Activated T-helper 2 cell treated with anti-CD3 and anti-CD28 coated beads, Interferon-gamma antibody, Interleukin-2, Interleukin-4, amounts not matched to agents 10 μg/mL and 5 μg/mL and 100 μg/mL, durations not matched to agents 14 hours and 24 hours and 36 hours (primary cell): Measurements from ENCODE around the gene FBXO24. TPM values are rescaled to one million over a fixed set of nuclear protein-coding genes. Genes with fewer than 3 reads are reported as not detected.
A peak's percentile ranks its signal among the peaks of the same experiment; 100 is the strongest.

Experiments
- DNase-seq: peaks from one replicate; pipeline ENCODE4 v3.0.0; 2021; ENCODE audit warnings: low spot score
- H3K27ac Mint-ChIP-seq: one replicate; pipeline ENCODE4 v1.8.0; 2021; ENCODE audit warnings: mixed read lengths
- H3K27me3 Mint-ChIP-seq: one replicate; pipeline ENCODE4 v1.8.0; 2021; ENCODE audit warnings: low read depth, mixed read lengths
- H3K36me3 Mint-ChIP-seq: one replicate; pipeline ENCODE4 v1.8.0; 2021; ENCODE audit warnings: low read depth, mixed read lengths
- H3K4me1 Mint-ChIP-seq: one replicate; pipeline ENCODE4 v1.8.0; 2021; ENCODE audit warnings: low read depth, mixed read lengths
- H3K4me3 Mint-ChIP-seq: one replicate; pipeline ENCODE4 v1.8.0; 2021; ENCODE audit warnings: low read depth, mild to moderate bottlenecking, moderate library complexity, mixed read lengths
- H3K9me3 Mint-ChIP-seq: one replicate; pipeline ENCODE4 v1.8.0; 2021; ENCODE audit warnings: mixed read lengths
- intact Hi-C: fragments of 100-400 bp; cut with micrococcal nuclease; formaldehyde crosslinking; loops from one replicate; pipeline ENCODE4 v1.15.1; 2023
- total RNA-seq: library from RNA; stranded (reverse); gene quantifications from 2 replicates; pipeline ENCODE4 v1.2.3, GENCODE V29; 2022

FBXO24 gene
- total RNA-seq, 1 donor from 2014 or later: 0.91 TPM

DNA sequence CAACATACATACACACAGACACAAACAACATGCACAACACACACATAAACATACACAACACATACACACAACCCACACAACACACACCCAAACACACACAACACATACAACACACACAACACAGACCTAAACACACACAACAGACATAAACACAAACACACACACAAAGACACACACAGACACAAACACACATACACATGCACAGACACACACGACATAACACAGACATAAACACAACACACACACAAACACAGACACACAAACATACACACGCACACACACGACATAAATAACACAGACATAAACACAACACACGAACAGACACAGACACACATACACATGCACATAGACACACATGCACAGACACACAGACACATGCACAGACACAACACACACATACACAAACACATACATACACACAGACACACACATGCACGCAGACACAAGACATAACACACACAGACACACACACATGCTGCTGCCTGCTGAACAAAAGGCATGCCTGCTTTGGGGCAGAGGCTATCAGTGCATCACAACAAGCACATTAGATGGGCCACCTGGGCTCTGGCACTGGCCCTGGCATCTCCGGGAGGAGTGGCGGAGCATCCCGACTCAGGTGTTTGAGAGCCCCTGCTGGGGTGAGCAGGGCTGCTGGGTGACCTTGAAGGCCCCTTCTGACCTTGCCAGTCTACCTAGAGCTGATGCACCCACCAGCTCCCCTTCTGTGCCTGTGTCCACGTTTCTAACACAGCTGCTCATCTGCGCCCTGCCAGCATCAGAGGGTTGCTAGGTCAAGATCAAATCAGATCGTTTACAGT is 5.5 kb upstream of the FBXO24 start:
- H3K27ac Mint-ChIP-seq: no peak overlapping the region
- peaks cover 23% of the 10 kb centered on the region for H3K4me1 Mint-ChIP-seq
- H3K9me3 Mint-ChIP-seq: no peaks in the 10 kb centered on the region
- intact Hi-C loops: loop anchor here (10.0 kb wide), 1 partner anchor 294 kb away; the partner anchor contains the start of gene SRRT
- H3K27me3 Mint-ChIP-seq: no peaks in the 10 kb centered on the region
- H3K4me3 Mint-ChIP-seq: no peak overlapping the region
- peaks cover 24% of the 10 kb centered on the region for H3K36me3 Mint-ChIP-seq
- no peak for DNase-seq

- DNase-seq: no peak
- peak overlapping the region; percentile 33 for H3K4me3 Mint-ChIP-seq
- H3K27ac Mint-ChIP-seq: peak overlapping the region; percentile 60
- H3K36me3 Mint-ChIP-seq: peaks cover 14% of the 10 kb centered on the region
- H3K27me3 Mint-ChIP-seq: no peaks in the 10 kb centered on the region
- no peaks in the 10 kb centered on the region for H3K9me3 Mint-ChIP-seq
- H3K4me1 Mint-ChIP-seq: peaks cover 23% of the 10 kb centered on the region
- intact Hi-C loops: loop anchor here (10.0 kb wide), 1 partner anchor 293 kb away; the partner anchor contains the start of gene SRRT
These were observed 4.0 kb upstream of the FBXO24 start for GRCh38 chr7:100582041-100582579.

GRCh38 chr7:100582650-100583049 is 3.5 kb upstream of the FBXO24 start:
- intact Hi-C loops: loop anchor here (1.0 to 10.0 kb wide), 2 partner anchors 37 to 292 kb away; partner anchors contain the start of gene SRRT
- Mint-ChIP-seq H3K4me3 (peak overlapping the region; percentile 33), H3K9me3 (no peaks in the 10 kb centered on the region)

DNA sequence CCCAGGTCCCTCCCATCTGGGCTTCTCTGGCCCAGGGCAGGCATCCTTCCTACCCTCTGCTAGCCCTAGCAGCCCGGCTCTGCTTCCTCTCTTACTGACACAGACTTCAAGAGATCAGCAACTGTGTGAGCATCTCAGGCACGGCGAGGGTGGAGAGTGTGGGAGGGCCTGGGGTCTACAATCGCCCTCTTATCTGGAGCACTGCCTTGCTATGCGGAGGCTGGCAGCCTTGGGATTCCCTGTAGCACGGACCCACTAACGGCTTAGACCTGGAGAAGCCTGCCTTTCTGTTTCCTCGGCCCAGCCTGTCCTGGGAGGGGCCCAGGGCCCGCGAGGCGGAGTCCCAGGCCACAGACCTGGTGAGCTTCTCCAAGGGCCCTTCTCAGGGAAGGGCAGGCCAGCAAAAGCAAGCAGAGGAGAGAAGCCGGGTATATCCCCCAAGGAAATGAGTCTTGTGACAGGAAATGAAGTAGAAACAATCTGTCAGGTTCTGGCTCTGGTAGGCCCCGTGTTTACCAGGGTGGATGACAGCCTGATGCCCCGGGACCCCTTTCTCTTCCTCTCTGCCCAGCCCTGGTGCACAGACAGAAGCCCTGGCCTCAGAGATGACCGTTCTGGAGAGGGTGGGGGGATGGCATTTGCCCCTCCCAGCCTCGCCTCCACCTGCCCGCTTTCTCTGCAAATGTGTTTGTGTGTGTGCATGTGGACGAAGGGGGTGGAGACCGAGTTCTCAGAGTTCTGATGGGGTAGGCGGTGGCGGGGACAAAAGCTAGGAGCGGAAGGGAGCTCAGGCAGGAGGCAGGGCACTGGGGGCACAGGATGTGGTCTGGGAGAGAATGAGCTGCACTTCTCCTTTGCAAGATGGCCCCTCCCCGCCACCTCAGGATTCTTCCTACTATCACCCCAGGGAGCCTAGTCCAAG is 2.7 kb upstream of the FBXO24 start:
- H3K4me1 Mint-ChIP-seq: peaks cover 24% of the 10 kb centered on the region
- peak overlapping the region; percentile 96 for H3K4me3 Mint-ChIP-seq
- H3K27ac Mint-ChIP-seq: peak overlapping the region; percentile 96
- H3K27me3 Mint-ChIP-seq: no peaks in the 10 kb centered on the region
- DNase-seq: peak; percentile 74
- H3K36me3 Mint-ChIP-seq: peaks cover 7% of the 10 kb centered on the region
- intact Hi-C loops: loop anchor here (1.0 to 10.0 kb wide), 2 partner anchors 38 to 291 kb away; partner anchors contain the start of gene SRRT
- H3K9me3 Mint-ChIP-seq: no peaks in the 10 kb centered on the region

More at GRCh38 chr7:100582650-100583049, 3.5 kb upstream of the FBXO24 start:
- peaks cover 23% of the 10 kb centered on the region for H3K4me1 Mint-ChIP-seq
- H3K27me3 Mint-ChIP-seq: no peaks in the 10 kb centered on the region
- H3K36me3 Mint-ChIP-seq: peaks cover 13% of the 10 kb centered on the region
- no peak for DNase-seq
- H3K27ac Mint-ChIP-seq: peak overlapping the region; percentile 60

DNA sequence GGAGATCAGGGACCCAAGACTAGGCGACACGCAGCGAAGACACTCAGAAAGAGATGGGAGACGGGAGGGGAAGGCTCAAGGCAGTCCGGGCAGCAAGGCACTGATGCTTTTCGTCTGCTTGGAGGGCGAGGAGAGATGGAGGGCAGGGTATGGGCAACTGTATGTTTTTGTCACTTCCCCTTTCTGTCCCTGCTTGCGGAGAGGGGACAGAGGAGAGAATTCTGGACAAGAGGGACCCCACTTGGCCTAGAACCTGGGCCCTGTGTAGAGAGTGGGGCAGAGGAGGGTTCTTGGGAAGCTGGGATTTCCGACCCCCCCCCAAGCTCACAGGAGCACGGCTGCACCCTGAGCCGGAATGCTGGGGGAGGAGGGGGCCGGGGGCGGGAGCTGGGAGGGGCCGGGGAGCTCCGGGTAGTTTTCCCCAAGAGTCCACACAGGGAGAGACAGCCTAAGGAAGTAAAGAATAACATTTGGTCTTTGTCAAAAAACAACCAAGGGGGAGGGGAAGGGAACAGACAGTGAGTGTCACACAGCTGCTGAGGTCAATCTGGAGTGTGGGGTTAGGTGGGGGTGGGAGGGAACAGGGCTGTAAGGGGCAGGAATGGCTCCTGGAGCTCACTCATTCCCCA is 2.0 kb upstream of the FBXO24 start:
- Mint-ChIP-seq H3K27me3 (no peaks in the 10 kb centered on the region), H3K4me3 (peak overlapping the region; percentile 96), H3K27ac (peak overlapping the region; percentile 96), H3K36me3 (peaks cover 3% of the 10 kb centered on the region), H3K9me3 (no peaks in the 10 kb centered on the region), H3K4me1 (peaks cover 24% of the 10 kb centered on the region)
- DNase-seq: no peak
- intact Hi-C loops: loop anchor here (10.0 kb wide), 1 partner anchor 291 kb away; the partner anchor contains the start of gene SRRT

GRCh38 chr7:100584683-100585510 is 1.2 kb upstream of the FBXO24 start:
- intact Hi-C loops: loop anchor here (10.0 kb wide), 1 partner anchor 290 kb away; the partner anchor contains the start of gene SRRT
- peak overlapping the region; percentile 96 for H3K4me3 Mint-ChIP-seq
- H3K27ac Mint-ChIP-seq: peak overlapping the region; percentile 80
- H3K4me1 Mint-ChIP-seq: peaks cover 24% of the 10 kb centered on the region
- H3K9me3 Mint-ChIP-seq: no peaks in the 10 kb centered on the region
- DNase-seq: no peak
- H3K36me3 Mint-ChIP-seq: peaks cover 3% of the 10 kb centered on the region
- H3K27me3 Mint-ChIP-seq: no peaks in the 10 kb centered on the region

DNA sequence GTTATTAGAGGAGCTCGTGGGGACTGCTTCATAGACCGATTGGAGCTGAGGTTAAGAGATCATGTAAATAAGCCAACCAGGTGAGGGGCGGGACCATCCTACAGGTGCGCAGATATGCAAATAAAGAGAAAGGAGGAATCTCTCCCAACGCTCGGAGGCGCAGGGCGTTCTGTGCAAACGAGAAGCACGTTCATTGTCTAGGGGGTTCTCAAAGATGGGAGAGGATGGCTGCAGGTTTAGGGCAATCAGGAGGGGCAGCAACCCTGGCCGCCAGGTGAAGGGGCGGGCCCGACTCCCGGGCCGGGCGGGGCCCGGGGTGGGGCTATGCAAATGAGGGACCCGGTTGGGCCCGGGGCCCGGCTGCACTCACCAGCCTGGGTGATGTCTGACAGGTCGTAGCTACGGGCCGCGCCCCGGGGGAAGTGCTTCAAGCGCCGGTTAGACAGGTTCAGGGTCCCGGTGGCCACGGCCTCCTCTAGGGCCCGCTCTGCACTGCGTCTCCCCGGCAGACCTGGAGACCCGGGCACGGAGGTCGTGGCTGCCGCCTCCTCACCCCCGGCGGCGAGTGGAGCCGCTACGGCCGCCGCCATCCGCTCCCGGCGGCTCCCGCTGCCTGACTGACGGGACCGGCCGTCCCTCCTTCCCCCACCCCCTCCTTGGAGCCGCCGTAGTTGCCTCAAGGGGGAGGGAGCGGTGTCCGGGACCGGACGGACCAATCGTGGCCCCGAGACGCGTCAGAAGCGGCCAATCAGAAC is 440 bp upstream of the FBXO24 start, which contains the start of gene LRCH4:
Gene LRCH4, minus strand, starts transcription at position 619 of the 755 bp plus-strand sequence. Its CDS starts 29 bp downstream, at position 590.
- peak within 1 kb of the TSS; percentile 80 for H3K27ac Mint-ChIP-seq
- H3K27me3 Mint-ChIP-seq: peaks cover 3% of the 10 kb centered on the region
- intact Hi-C loops: loop anchor here (1.0 to 10.0 kb wide), 7 partner anchors 17 to 289 kb away; partner anchors contain the start of genes MOSPD3, SRRT and TSC22D4
- DNase-seq: no peak
- peaks cover 24% of the 10 kb centered on the region for H3K4me1 Mint-ChIP-seq
- H3K4me3 Mint-ChIP-seq: peak within 1 kb of the TSS; percentile 96
- peaks cover 3% of the 10 kb centered on the region for H3K36me3 Mint-ChIP-seq
- no peaks in the 10 kb centered on the region for H3K9me3 Mint-ChIP-seq

DNA sequence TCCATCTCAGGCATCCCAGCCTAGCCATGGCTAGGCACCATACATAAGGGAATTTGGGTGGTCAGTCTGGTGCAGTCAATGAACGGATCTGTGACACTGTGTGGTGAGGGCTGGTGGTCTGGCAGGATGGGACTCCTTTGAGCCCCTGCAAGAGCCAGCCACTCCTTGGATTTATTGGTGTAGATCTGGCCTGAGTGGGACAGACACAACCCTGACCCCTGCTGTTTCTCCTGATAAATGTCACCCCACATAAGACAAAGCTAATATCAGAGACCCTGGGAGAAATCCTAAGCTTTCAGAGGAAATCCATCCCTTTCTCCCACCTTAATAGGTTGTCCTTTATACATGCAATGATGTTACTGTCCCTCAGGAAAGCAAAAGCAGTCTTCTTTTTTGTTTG is 2.3 kb downstream of the FBXO24 start:
- intact Hi-C loops: loop anchor here (10.0 kb wide), 1 partner anchor 286 kb away; the partner anchor contains the start of gene SRRT
- H3K9me3 Mint-ChIP-seq: no peaks in the 10 kb centered on the region
- H3K4me1 Mint-ChIP-seq: peaks cover 15% of the 10 kb centered on the region
- no peak overlapping the region for H3K27ac Mint-ChIP-seq
- no peak for DNase-seq
- H3K4me3 Mint-ChIP-seq: peak overlapping the region; percentile 65
- peaks cover 3% of the 10 kb centered on the region for H3K36me3 Mint-ChIP-seq
- peaks cover 3% of the 10 kb centered on the region for H3K27me3 Mint-ChIP-seq

DNA sequence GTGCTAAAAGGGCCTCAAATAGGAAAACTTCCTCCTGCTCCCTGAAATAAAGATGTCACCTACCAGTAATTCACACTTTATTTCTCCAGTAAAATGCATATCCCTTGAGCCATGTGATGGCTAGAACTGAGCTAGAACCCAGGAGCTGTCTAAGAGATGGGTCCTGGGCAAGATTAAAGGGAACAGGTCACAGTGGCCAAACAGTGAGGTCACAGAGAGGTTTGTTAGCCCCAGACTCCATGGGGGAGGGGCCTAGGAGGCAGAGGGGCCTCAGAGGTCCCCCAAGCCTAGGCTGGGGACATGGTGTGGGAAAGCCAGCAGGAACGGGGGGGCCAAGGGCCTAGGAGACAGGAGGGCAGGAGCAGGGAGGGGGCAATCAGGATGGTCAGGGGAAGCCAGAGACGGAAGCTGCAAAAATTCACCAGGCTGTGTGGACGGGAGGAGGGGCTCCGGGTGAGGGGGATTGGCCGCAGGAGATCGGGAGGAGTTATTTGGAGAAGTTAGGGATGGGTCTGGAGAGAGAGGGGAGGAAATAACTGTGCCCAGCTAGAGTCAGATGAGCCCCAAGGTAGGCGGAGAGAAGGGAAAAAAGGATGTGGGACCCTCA is 3.3 kb downstream of the FBXO24 start:
- peaks cover 8% of the 10 kb centered on the region for H3K4me1 Mint-ChIP-seq
- no peak for DNase-seq
- intact Hi-C loops: loop anchor here (10.0 kb wide), 1 partner anchor 285 kb away; the partner anchor contains the start of gene SRRT
- H3K9me3 Mint-ChIP-seq: no peaks in the 10 kb centered on the region
- H3K4me3 Mint-ChIP-seq: no peak overlapping the region
- H3K27me3 Mint-ChIP-seq: peaks cover 3% of the 10 kb centered on the region
- no peak overlapping the region for H3K27ac Mint-ChIP-seq
- H3K36me3 Mint-ChIP-seq: no peaks in the 10 kb centered on the region

DNA sequence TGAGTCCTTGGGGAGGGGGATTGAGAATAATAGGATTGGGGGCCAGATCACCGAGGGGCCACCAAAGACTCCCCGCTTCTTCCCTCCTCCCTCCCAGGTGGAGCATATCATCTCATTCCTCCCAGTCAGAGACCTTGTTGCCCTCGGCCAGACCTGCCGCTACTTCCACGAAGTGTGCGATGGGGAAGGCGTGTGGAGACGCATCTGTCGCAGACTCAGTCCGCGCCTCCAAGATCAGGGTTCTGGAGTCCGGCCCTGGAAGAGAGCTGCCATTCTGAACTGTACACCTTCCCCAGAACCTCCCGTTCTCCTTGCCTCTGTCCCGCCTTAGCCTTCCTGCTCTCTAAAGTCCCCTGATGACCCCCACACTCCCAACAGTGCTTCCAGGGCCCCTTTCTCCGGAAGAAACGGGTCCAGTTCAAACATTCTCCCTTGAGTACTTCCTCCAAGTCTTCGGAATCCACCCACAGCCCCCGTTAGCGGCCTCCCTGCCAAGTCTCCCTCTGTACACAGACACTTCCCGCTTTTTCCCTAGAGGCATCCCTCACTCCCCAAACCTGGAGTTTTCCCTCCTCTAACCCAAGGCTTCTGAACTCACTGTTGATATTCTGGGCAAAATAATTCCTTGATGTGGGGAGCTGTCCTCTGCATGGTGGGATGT is 4.1 kb downstream of the FBXO24 start:
- no peaks in the 10 kb centered on the region for H3K36me3 Mint-ChIP-seq
- no peaks in the 10 kb centered on the region for H3K9me3 Mint-ChIP-seq
- DNase-seq: no peak
- H3K27ac Mint-ChIP-seq: no peak overlapping the region
- intact Hi-C loops: no loop called here
- peaks cover 4% of the 10 kb centered on the region for H3K4me1 Mint-ChIP-seq
- no peak overlapping the region for H3K4me3 Mint-ChIP-seq
- H3K27me3 Mint-ChIP-seq: peaks cover 3% of the 10 kb centered on the region
